DLD1 (cell line): ENCODE data around the gene SP5.
"Not testable (repeated sequence)": the region's sequence is repeated elsewhere in the genome, so short reads cannot be mapped to it uniquely, and the experiment has no call there.

Source experiments
- in situ Hi-C: cut with HindIII; loops from 2 replicates; pipeline ENCODE4 v1.10.0; 2017; ENCODE audit warnings: low sequenced_read_pairs

The SP5 gene

GRCh38 chr2:170710609-170710979 lies 4.5 kb upstream of the SP5 start:
- in situ Hi-C loops: loop anchor here (5.0 kb wide), 1 partner anchor 87 kb away; no protein-coding TSS in a partner anchor

- in situ Hi-C loops: loop anchor here (5.0 kb wide), 1 partner anchor 86 kb away; no protein-coding TSS in a partner anchor
Observed at GRCh38 chr2:170711196-170711773, 3.9 kb upstream of the SP5 start.

GRCh38 chr2:170711774-170712652 lies 3.1 kb upstream of the SP5 start:
- in situ Hi-C loops: loop anchor here (5.0 kb wide), 1 partner anchor 85 kb away; no protein-coding TSS in a partner anchor

- in situ Hi-C loops: loop anchor here (5.0 kb wide), 1 partner anchor 84 kb away; no protein-coding TSS in a partner anchor
Observed at GRCh38 chr2:170712653-170713542, 2.2 kb upstream of the SP5 start.

GRCh38 chr2:170713543-170714380 lies 1.4 kb upstream of the SP5 start:
- in situ Hi-C loops: loop anchor here (5.0 kb wide), 1 partner anchor 84 kb away; no protein-coding TSS in a partner anchor

GRCh38 chr2:170714381-170715061 lies 616 bp upstream of the SP5 start:
- in situ Hi-C loops: loop anchor here (5.0 kb wide), 1 partner anchor 83 kb away; no protein-coding TSS in a partner anchor

GRCh38 chr2:170715932-170716777 lies 1.0 kb downstream of the SP5 start:
- in situ Hi-C loops: no loop called here

GRCh38 chr2:170716851-170717598 lies 1.9 kb downstream of the SP5 start:
- in situ Hi-C loops: no loop called here

- in situ Hi-C loops: no loop called here
Observed at GRCh38 chr2:170717599-170717963, 2.4 kb downstream of the SP5 start.

- in situ Hi-C loops: no loop called here
Observed at GRCh38 chr2:170717991-170718589, 3.0 kb downstream of the SP5 start.

- in situ Hi-C loops: no loop called here
Observed at GRCh38 chr2:170719810-170720209, 4.7 kb downstream of the SP5 start.

GRCh38 chr2:170721678-170722077 lies 6.5 kb downstream of the SP5 start:
- in situ Hi-C loops: no loop called here

- in situ Hi-C loops: no loop called here
Observed at GRCh38 chr2:170722301-170722700, 7.2 kb downstream of the SP5 start.

GRCh38 chr2:170723446-170723958 lies 8.4 kb downstream of the SP5 start:
- in situ Hi-C loops: no loop called here

- in situ Hi-C loops: no loop called here
Observed at GRCh38 chr2:170733798-170734600, 18.9 kb downstream of the SP5 start.

GRCh38 chr2:170734601-170735000 lies 19.5 kb downstream of the SP5 start:
- in situ Hi-C loops: not testable (repeated sequence)

GRCh38 chr2:170736628-170737027 lies 21.5 kb downstream of the SP5 start:
- in situ Hi-C loops: no loop called here
